Hepatocyte (in vitro differentiated cells): ENCODE results near the gene SYNJ2. TPM values are rescaled to one million over a fixed set of nuclear protein-coding genes. Genes with fewer than 3 reads are reported as not detected.
A peak's percentile ranks its signal among the peaks of the same experiment; 100 is the strongest.

Experiments used
- DNase-seq: peaks from one replicate; pipeline ENCODE4 v3.0.0-alpha.2; 2016; ENCODE audit warnings: low spot score
- H2AFZ ChIP-seq: fragments of 200-600 bp; sonication (generic); 2 replicates; pipeline ENCODE4 v1.6.0; 2016; ENCODE audit warnings: antibody characterized with exemption, mild to moderate bottlenecking
- H3K27ac ChIP-seq: fragments of 200-600 bp; sonication (generic); 2 replicates; pipeline ENCODE4 v1.5.1; 2016; ENCODE audit warnings: mild to moderate bottlenecking
- H3K27me3 ChIP-seq: fragments of 200-600 bp; sonication (generic); 2 replicates; pipeline ENCODE4 v1.6.1; 2016
- H3K36me3 ChIP-seq: fragments of 200-600 bp; sonication (generic); replicated peaks from 2 replicates; pipeline ENCODE4 v1.5.1; 2016; ENCODE audit warnings: low read depth; ENCODE audit not compliant: insufficient read depth
- H3K4me1 ChIP-seq: fragments of 200-600 bp; sonication (generic); 2 replicates; pipeline ENCODE4 v1.5.1; 2016; ENCODE audit warnings: mild to moderate bottlenecking, moderate library complexity; ENCODE audit not compliant: insufficient read depth
- H3K4me2 ChIP-seq: fragments of 200-600 bp; sonication (generic); 2 replicates; pipeline ENCODE4 v1.6.0; 2016
- H3K4me3 ChIP-seq: fragments of 200-600 bp; sonication (generic); 2 replicates; pipeline ENCODE4 v1.5.1; 2016; ENCODE audit warnings: mild to moderate bottlenecking
- H3K79me2 ChIP-seq: fragments of 200-600 bp; sonication (generic); 2 replicates; pipeline ENCODE4 v1.6.0; 2017; ENCODE audit warnings: mild to moderate bottlenecking
- H3K9me2 ChIP-seq: fragments of 200-600 bp; sonication (generic); replicated peaks from 2 replicates; pipeline ENCODE4 v1.6.0; 2017; ENCODE audit warnings: mild to moderate bottlenecking; ENCODE audit not compliant: insufficient read depth
- H3K9me3 ChIP-seq: fragments of 200-600 bp; sonication (generic); 2 replicates; pipeline ENCODE4 v1.5.1; 2016; ENCODE audit warnings: low read depth, mild to moderate bottlenecking
- H4K20me1 ChIP-seq: fragments of 200-600 bp; sonication (generic); 2 replicates; pipeline ENCODE4 v1.6.0; 2016; ENCODE audit warnings: mild to moderate bottlenecking; ENCODE audit not compliant: insufficient read depth, poor library complexity, severe bottlenecking
- EZH2 ChIP-seq: fragments of 200-600 bp; sonication (generic); IDR thresholded peaks from 2 replicates; pipeline ENCODE4 v1.6.1; 2016; ENCODE audit warnings: antibody characterized with exemption, mild to moderate bottlenecking, borderline replicate concordance
- EZH2phosphoT487 ChIP-seq: fragments of 200-600 bp; sonication (generic); IDR thresholded peaks from one replicate; pipeline ENCODE4 v1.6.1; 2018; ENCODE audit warnings: antibody characterized with exemption, mild to moderate bottlenecking, low read depth, moderate library complexity; ENCODE audit not compliant: unreplicated experiment, severe bottlenecking
- WGBS: methylation state at CpG from one replicate; pipeline ENCODE4 v1.1.6; 2016; ENCODE audit warnings: low lambda C conversion rate; ENCODE audit errors: missing lambda C conversion rate; 5-methylcytosine and 5-hydroxymethylcytosine counted together
- polyA plus RNA-seq: library from polyadenylated mRNA; unstranded; fragments of >200 nt; fragmentation: Nextera tagmentation; extraction: Ambion mirVana; gene quantifications from 2 replicates; pipeline ENCODE4 v1.2.1, GENCODE V29; 2016
- total RNA-seq: library from RNA; depleted of rRNA; stranded (reverse); fragments of >200 nt; gene quantifications from 2 replicates; pipeline ENCODE4 v1.2.3, GENCODE V29; 2014
- TF ChIP-seq, protein P1 (sequence below): fragments of 200-600 bp; sonication (generic); IDR thresholded peaks from 2 replicates; pipeline ENCODE4 v1.5.1; 2016; ENCODE audit warnings: antibody characterized with exemption, mild to moderate bottlenecking; ENCODE audit not compliant: poor library complexity

SYNJ2 gene
- total and polyA plus RNA-seq, 2 experiments from 2014 or later, result 15.4 to 21.4 TPM

DNA sequence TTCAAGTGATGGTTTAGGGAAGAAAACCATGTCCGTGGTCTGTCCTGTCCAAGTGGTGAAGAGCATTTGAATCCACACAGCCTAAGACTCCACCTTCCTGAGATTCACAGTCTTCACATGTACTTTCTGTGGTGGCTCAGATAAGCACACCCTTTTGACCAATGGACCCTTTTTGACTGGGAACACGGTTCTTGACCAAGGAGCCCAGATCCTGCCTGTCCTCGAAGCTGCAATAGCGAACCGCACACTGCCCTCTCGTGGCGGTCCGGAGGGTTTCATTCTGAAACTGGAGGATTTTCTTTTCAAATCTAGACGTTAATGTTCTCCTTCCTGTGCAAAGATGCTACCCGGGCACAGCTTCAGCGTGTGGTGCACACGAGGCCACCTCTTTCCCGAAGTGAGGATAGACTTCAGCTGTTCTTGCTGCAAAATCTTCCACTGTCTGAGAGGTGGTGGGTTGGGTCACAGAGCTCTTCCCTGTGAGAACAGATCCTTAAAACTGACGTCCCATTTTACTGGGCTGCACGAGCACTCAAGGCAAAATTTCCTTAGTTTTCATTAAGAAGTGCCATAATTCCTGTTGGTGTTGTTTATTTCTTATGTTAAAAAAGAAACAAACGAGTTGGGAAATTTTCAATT, 90.5 kb downstream of the SYNJ2 start:
- Histone ChIP-seq H3K9me2 (no peaks in the 10 kb centered on the region), H3K9me3 (no peaks in the 10 kb centered on the region), H3K27ac (no peak overlapping the region), H2AFZ (no peak overlapping the region), H3K4me2 (no peak overlapping the region), H3K4me3 (no peak overlapping the region), H3K79me2 (no peaks in the 10 kb centered on the region), H3K36me3 (no peaks in the 10 kb centered on the region), H3K27me3 (no peaks in the 10 kb centered on the region), H4K20me1 (no peaks in the 10 kb centered on the region), H3K4me1 (peaks cover 10% of the 10 kb centered on the region)
- DNase-seq, result peak; percentile 83
- WGBS, result 29% methylated on average over 16 of the region's 16 CpGs
- TF ChIP-seq, protein P1, sequence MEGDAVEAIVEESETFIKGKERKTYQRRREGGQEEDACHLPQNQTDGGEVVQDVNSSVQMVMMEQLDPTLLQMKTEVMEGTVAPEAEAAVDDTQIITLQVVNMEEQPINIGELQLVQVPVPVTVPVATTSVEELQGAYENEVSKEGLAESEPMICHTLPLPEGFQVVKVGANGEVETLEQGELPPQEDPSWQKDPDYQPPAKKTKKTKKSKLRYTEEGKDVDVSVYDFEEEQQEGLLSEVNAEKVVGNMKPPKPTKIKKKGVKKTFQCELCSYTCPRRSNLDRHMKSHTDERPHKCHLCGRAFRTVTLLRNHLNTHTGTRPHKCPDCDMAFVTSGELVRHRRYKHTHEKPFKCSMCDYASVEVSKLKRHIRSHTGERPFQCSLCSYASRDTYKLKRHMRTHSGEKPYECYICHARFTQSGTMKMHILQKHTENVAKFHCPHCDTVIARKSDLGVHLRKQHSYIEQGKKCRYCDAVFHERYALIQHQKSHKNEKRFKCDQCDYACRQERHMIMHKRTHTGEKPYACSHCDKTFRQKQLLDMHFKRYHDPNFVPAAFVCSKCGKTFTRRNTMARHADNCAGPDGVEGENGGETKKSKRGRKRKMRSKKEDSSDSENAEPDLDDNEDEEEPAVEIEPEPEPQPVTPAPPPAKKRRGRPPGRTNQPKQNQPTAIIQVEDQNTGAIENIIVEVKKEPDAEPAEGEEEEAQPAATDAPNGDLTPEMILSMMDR, result peak; percentile 93
- no peak for TF ChIP-seq EZH2phosphoT487

DNA sequence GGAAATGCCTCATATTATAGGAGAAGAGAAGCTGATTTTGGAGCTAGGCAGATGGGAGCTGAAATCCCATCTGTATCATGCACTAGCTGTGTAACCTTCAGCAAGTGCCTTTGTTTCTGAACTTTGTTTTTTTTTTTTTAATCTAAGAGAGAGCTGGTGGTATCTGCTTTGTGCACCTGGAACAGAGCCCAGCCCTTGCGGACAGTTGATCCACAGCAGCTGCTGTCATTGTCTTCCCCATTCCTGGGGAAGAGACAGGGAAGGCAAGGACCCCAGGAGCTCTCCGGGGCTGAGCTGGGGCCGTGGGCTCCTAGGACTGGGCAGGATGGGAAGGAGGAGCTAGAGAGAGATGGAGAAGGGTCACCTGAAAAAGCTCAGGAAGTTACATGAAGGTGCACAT, 92.1 kb downstream of the SYNJ2 start:
- no peak overlapping the region for H3K27ac ChIP-seq
- H3K27me3 ChIP-seq, result no peaks in the 10 kb centered on the region
- H3K79me2 ChIP-seq, result no peaks in the 10 kb centered on the region
- H3K4me1 ChIP-seq, result peaks cover 5% of the 10 kb centered on the region
- H2AFZ ChIP-seq, result no peak overlapping the region
- no peak for DNase-seq
- H3K9me2 ChIP-seq, result no peaks in the 10 kb centered on the region
- H3K4me2 ChIP-seq, result no peak overlapping the region
- WGBS, result 86% methylated on average over 3 of the region's 3 CpGs
- no peak overlapping the region for H3K4me3 ChIP-seq
- no peaks in the 10 kb centered on the region for H3K9me3 ChIP-seq
- H3K36me3 ChIP-seq, result no peaks in the 10 kb centered on the region
- no peaks in the 10 kb centered on the region for H4K20me1 ChIP-seq
- no peak for TF ChIP-seq EZH2phosphoT487
- no peak for TF ChIP-seq EZH2
- TF ChIP-seq, protein P1, result no peak

DNA sequence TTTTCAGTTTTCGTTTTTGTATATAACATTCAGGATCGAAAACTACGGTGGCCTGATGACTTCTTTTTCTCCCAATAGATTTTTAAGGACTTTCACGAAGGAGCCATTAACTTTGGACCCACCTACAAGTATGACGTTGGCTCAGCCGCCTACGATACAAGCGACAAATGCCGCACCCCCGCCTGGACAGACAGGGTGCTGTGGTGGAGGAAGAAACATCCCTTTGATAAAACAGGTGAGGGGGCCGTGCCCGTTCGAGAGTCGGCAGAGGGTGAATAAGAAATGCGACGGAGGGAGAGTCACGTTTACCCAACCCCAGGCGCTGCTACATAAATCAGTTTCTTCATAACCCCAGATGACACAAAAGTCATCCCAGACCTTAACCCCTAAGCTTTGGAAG, 94.9 kb downstream of the SYNJ2 start:
- no peaks in the 10 kb centered on the region for H3K27me3 ChIP-seq
- no peaks in the 10 kb centered on the region for H3K36me3 ChIP-seq
- TF ChIP-seq, protein P1, result no peak
- TF ChIP-seq EZH2phosphoT487 (no peak), EZH2 (no peak)
- H3K9me2 ChIP-seq, result no peaks in the 10 kb centered on the region
- no peaks in the 10 kb centered on the region for H3K4me1 ChIP-seq
- WGBS, result 96% methylated on average over 18 of the region's 18 CpGs
- no peak for DNase-seq
- no peak overlapping the region for H3K27ac ChIP-seq
- H3K9me3 ChIP-seq, result no peaks in the 10 kb centered on the region
- no peak overlapping the region for H2AFZ ChIP-seq
- no peaks in the 10 kb centered on the region for H4K20me1 ChIP-seq
- H3K4me3 ChIP-seq, result no peak overlapping the region
- H3K79me2 ChIP-seq, result no peaks in the 10 kb centered on the region
- H3K4me2 ChIP-seq, result no peak overlapping the region

DNA sequence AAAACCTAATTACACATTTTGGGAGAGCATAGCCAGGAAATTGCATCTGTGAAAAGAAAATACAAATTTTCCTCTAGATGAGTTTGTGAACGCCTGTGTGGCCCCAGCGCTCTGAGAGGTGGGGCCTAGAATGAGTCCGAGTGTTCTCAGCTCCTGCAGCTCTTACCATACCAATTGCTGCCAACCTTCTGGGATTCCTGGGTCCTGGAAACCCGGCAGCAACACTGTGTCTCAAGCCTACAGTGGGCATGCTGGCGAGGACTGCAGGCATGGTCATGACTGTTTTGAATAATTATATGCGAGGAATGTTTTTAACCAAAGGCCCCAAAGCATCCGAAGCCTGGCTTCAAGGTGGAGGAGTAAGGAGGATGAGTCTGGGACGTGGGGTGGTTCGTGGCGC, 96.0 kb downstream of the SYNJ2 start:
- no peaks in the 10 kb centered on the region for H3K9me2 ChIP-seq
- TF ChIP-seq EZH2phosphoT487 (no peak), EZH2 (no peak)
- TF ChIP-seq, protein P1, result no peak
- no peaks in the 10 kb centered on the region for H3K79me2 ChIP-seq
- no peak overlapping the region for H2AFZ ChIP-seq
- no peaks in the 10 kb centered on the region for H3K9me3 ChIP-seq
- H3K4me3 ChIP-seq, result no peak overlapping the region
- H3K27me3 ChIP-seq, result no peaks in the 10 kb centered on the region
- no peak for DNase-seq
- H3K27ac ChIP-seq, result no peak overlapping the region
- no peaks in the 10 kb centered on the region for H4K20me1 ChIP-seq
- no peak overlapping the region for H3K4me2 ChIP-seq
- H3K36me3 ChIP-seq, result no peaks in the 10 kb centered on the region
- no peaks in the 10 kb centered on the region for H3K4me1 ChIP-seq
- 95% methylated on average over 10 of the region's 10 CpGs for WGBS
